Measurements from ENCODE around the gene NKX2-3.

The NKX2-3 gene

DNA sequence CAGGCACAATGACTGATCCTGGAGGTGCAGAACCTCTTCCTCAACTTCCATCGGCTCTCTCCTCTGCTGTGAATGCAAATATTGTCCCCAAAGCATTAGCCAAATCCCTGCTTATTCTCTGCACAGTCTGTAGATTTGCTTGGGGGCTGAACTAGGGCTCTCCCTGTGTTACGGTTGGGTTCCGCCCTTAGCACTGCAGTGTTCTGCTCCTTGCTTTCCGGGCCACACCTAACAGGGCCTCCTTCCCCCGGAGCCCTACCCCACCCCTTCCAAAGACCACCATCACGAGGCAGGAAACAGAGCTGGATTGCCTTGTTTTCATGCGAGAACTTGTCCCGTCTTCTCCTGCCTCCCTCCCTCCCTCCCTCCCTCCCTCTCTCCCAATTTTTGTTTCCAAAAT, 50.9 kb downstream of the NKX2-3 start:
- DNase-seq: no peak
